ENCODE measurements around the gene KIAA1217. TPM values are rescaled to one million over a fixed set of nuclear protein-coding genes. Genes with fewer than 3 reads are reported as not detected.

Gene KIAA1217
- polyA plus RNA-seq, 1 of the 3 experiments (the other 2 are of a cell fraction), result 7.2 TPM

DNA sequence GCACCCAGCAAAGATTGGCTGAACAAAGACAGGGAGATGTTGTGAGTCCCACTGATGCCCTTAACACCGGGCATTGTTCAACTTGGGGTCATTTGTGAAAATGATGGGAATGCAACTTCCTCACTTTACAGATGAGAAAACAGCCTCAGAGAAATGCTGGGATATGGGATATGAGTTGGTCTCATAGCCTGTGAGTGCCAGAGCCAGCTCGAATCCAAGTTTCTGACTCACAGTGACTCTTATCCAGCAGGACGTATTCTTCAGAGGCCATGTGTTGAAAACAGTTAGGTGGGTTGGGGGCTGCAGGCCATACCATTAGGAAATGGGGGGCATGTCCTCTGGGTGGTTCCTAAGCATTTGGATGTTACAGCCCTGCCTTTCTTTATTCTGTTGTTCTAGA is 45.2 kb downstream of the KIAA1217 start (continued):
- TF ChIP-seq, protein P1, sequence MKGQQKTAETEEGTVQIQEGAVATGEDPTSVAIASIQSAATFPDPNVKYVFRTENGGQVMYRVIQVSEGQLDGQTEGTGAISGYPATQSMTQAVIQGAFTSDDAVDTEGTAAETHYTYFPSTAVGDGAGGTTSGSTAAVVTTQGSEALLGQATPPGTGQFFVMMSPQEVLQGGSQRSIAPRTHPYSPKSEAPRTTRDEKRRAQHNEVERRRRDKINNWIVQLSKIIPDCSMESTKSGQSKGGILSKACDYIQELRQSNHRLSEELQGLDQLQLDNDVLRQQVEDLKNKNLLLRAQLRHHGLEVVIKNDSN (IDR thresholded peaks at IDR 0.05; ENCODE audit: borderline replicate concordance, low read depth), result no peak
- TF ChIP-seq, protein P2, sequence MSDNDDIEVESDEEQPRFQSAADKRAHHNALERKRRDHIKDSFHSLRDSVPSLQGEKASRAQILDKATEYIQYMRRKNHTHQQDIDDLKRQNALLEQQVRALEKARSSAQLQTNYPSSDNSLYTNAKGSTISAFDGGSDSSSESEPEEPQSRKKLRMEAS (IDR thresholded peaks at IDR 0.05; ENCODE audit: low read depth), result peak; percentile 42; the same call in 1 of the 2 replicates
- TF ChIP-seq MXI1 (IDR thresholded peaks at IDR 0.05; ENCODE audit: low read depth, low read length), result no peak
- no peak for TF ChIP-seq GATA2 (CRISPR knock-in tag; IDR thresholded peaks at IDR 0.05)
- TF ChIP-seq SMC3 (IDR thresholded peaks at IDR 0.05; ENCODE audit: low read depth, low read length), result no peak
- TF ChIP-seq RFX5 (IDR thresholded peaks at IDR 0.05; ENCODE audit: low read length), result no peak
- TF ChIP-seq RXRA (IDR thresholded peaks at IDR 0.05; ENCODE audit: borderline replicate concordance, low read depth), result peak; percentile 38; the same call in 1 of the 2 replicates
- TF ChIP-seq FOXJ3 (CRISPR knock-in tag; IDR thresholded peaks at IDR 0.05), result no peak
- TF ChIP-seq CHD2 (IDR thresholded peaks at IDR 0.05; ENCODE audit: low read length, partially characterized antibody), result no peak

DNA sequence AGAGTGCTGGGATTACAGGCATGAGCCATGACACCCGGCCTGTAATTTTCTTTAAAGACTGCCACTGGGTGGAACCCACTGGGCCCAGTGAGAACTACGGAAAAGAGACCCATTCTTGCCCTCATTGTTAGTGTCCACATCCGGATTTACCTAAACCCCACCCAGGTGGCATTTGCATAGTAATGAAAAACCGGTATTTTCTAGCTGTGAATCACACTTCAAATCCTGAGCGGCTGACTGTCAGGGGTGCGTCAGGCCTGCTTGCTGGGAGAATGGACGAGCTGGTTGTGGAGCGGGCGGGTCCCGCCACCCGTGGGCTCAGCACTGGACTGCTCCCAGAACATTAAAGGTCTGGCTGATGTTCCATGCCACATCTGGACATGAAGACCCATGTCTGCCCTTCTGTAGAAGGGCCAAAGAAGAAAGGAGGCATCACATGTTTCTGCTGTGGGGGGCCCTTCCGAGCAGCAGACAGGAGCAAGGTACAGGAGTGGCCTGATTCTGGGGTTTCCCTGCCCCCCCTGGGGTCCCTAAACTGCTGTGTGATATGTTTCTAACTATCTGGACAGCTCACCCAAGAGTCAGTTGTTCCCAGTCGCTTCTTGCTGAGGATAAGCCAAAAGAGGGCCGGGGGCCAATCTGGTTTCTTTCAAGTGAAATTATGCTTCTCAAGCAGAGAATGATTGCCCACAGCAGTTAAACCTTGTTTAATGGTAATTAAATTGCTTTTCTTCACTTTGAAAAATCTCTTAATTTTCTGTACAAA is 46.4 kb downstream of the KIAA1217 start:
- H3F3A ChIP-seq (replicated peaks; ENCODE audit: insufficient read depth), result peaks cover 14% of the 10 kb centered on the region
- H3K36me3 ChIP-seq (replicated peaks in 1 of 2; ENCODE audit: control insufficient read depth in 1 of 2, insufficient read depth in 2 of 2, low read length in 1 of 2), result no peaks in the 10 kb centered on the region
- peaks cover 16 to 33% of the 10 kb centered on the region in 2 experiments for H3K4me1 ChIP-seq (ENCODE audit: control insufficient read depth in 1 of 2, insufficient read depth in 2 of 2, low read depth in 1 of 2, low read length in 1 of 2)
- DNase-seq, result peak; percentile 58
- peak overlapping the region; percentile 51 for H3K4me2 ChIP-seq
- no peaks in the 10 kb centered on the region for H4K20me1 ChIP-seq (ENCODE audit: insufficient read depth)
- CTCF ChIA-PET, result interaction anchor here (0.9 kb wide), 1 partner anchor 27 kb away, joined by 3 read pairs; no protein-coding TSS in a partner anchor
- no peak overlapping the region for H3K4me3 ChIP-seq (ENCODE audit: low read depth in 2 of 2, low read length in 1 of 2)
- peak overlapping the region; percentile 75; the same call in 1 of the 2 replicates for H2AFZ ChIP-seq (ENCODE audit: low read depth)
- H3K79me2 ChIP-seq (ENCODE audit: insufficient read depth), result no peaks in the 10 kb centered on the region
- H3K27ac ChIP-seq (ENCODE audit: low read depth in 2 of 2, low read length in 1 of 2), result peak overlapping the region; percentile 75 to 92
- POLR2A ChIA-PET, result interaction anchor here (0.5 to 1.0 kb wide), 2 partner anchors 46 to 95 kb away, joined by 3 read pairs; partner anchors contain the start of gene KIAA1217
- H3K9me3 ChIP-seq, result no peaks in the 10 kb centered on the region
- WGBS (ENCODE audit: low lambda C conversion rate), result 58% methylated on average over 11 of the region's 14 CpGs
- TF ChIP-seq, protein P2 (IDR thresholded peaks at IDR 0.05; ENCODE audit: low read depth), result no peak
- no peak for TF ChIP-seq JUND (IDR thresholded peaks at IDR 0.05)
- no peak for TF ChIP-seq MEF2A (IDR thresholded peaks at IDR 0.05; ENCODE audit: borderline replicate concordance, low read depth)
- no peak for TF ChIP-seq RAD21 (IDR thresholded peaks at IDR 0.05; ENCODE audit: low read length)
- TF ChIP-seq, protein P3, sequence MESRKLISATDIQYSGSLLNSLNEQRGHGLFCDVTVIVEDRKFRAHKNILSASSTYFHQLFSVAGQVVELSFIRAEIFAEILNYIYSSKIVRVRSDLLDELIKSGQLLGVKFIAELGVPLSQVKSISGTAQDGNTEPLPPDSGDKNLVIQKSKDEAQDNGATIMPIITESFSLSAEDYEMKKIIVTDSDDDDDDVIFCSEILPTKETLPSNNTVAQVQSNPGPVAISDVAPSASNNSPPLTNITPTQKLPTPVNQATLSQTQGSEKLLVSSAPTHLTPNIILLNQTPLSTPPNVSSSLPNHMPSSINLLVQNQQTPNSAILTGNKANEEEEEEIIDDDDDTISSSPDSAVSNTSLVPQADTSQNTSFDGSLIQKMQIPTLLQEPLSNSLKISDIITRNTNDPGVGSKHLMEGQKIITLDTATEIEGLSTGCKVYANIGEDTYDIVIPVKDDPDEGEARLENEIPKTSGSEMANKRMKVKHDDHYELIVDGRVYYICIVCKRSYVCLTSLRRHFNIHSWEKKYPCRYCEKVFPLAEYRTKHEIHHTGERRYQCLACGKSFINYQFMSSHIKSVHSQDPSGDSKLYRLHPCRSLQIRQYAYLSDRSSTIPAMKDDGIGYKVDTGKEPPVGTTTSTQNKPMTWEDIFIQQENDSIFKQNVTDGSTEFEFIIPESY (IDR thresholded peaks at IDR 0.05; ENCODE audit: borderline replicate concordance, low read depth), result no peak
- H3K27me3 ChIP-seq (ENCODE audit: insufficient read depth), result no peaks in the 10 kb centered on the region
- peak overlapping the region; percentile 44; the same call in 1 of the 2 replicates for H3K9ac ChIP-seq
- H3K9me2 ChIP-seq, result no peaks in the 10 kb centered on the region
